Testis (tissue), 2 donors: ENCODE results near the gene SLC9A8.
A peak's percentile ranks its signal among the peaks of the same experiment; 100 is the strongest.

Experiments used
- POLR2A ChIP-seq: fragments of 450-650 bp; IDR thresholded peaks from one replicate; pipeline ENCODE4 v1.6.1; 2017; ENCODE audit warnings: antibody characterized with exemption, mild to moderate bottlenecking, moderate library complexity
- TF ChIP-seq, protein P1 (sequence below), 3 experiments: fragments of 450-650 bp in 2 of 3; fragments of 200-600 bp in 1 of 3; sonication (generic) in 1 of 3; IDR thresholded peaks; one replicate each; pipeline ENCODE4 v1.5.1; 2016 to 2019; ENCODE audit warnings: antibody characterized with exemption in 3 of 3, mild to moderate bottlenecking in 2 of 3, moderate library complexity in 1 of 3

DNA sequence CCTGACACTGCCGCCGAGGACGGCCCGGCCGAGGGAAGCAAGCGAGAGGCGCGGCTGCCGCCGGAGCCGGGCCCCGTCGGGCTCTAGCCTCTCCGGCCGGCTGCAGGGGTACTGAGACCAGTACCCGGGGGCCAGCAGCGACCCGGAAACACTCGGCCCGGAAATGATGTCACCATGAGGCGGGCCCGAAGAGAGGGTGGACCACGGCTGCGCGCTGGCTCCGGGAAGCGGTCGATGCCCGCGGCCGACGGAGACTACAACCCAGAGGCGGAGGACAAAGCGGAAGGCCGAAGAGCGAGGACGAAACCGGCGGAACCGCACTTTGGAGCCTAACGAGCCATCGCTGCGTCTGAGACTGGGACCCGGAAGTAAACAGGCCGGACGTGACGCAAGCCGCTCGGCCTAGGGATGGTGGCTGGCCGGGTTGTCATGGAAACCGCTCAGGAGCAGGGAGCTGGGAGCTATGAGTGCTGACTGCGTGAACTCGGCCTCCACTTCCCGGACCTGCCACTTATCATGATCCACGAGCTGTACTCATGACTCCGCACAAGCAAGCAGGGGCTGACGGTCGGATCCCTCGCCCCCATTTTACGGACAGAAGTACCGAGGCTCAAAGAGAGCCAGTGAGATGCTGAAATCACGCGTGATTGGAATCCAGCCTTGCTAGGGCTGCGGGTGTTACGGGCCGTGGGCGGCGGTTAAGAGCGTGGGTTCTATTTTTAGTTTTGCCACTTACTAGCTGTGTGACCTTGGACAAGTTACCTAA is 102.9 kb downstream of the SLC9A8 start, which contains the start of gene SPATA2:
- TF ChIP-seq POLR2A: peak; percentile 38
- TF ChIP-seq, protein P1, sequence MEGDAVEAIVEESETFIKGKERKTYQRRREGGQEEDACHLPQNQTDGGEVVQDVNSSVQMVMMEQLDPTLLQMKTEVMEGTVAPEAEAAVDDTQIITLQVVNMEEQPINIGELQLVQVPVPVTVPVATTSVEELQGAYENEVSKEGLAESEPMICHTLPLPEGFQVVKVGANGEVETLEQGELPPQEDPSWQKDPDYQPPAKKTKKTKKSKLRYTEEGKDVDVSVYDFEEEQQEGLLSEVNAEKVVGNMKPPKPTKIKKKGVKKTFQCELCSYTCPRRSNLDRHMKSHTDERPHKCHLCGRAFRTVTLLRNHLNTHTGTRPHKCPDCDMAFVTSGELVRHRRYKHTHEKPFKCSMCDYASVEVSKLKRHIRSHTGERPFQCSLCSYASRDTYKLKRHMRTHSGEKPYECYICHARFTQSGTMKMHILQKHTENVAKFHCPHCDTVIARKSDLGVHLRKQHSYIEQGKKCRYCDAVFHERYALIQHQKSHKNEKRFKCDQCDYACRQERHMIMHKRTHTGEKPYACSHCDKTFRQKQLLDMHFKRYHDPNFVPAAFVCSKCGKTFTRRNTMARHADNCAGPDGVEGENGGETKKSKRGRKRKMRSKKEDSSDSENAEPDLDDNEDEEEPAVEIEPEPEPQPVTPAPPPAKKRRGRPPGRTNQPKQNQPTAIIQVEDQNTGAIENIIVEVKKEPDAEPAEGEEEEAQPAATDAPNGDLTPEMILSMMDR (IDR thresholded peaks at IDR 0.05): no peak
